GM23248 (cell line): Measurements from ENCODE around the gene HOXC12. TPM values are rescaled to one million over a fixed set of nuclear protein-coding genes. Genes with fewer than 3 reads are reported as not detected.

ENCODE experiments used
- DNase-seq: peaks from one replicate; pipeline ENCODE4 v3.0.0-alpha.2; 2015
- H2AFZ ChIP-seq: fragments of 200-600 bp; sonication (generic); 2 replicates; pipeline ENCODE4 v1.6.1; 2016; ENCODE audit warnings: antibody characterized with exemption
- H3F3A ChIP-seq: fragments of 200-600 bp; sonication (generic); 2 replicates; pipeline ENCODE4 v1.6.1; 2016; ENCODE audit warnings: mild to moderate bottlenecking, antibody characterized with exemption, mixed run types; ENCODE audit not compliant: insufficient read depth
- H3K27ac ChIP-seq: fragments of 200-600 bp; sonication (generic); 2 replicates; pipeline ENCODE4 v1.5.1; 2016; ENCODE audit warnings: mild to moderate bottlenecking
- H3K27me3 ChIP-seq: fragments of 200-600 bp; sonication (generic); replicated peaks from 2 replicates; pipeline ENCODE4 v1.6.1; 2016; ENCODE audit warnings: mild to moderate bottlenecking; ENCODE audit not compliant: insufficient read depth
- H3K36me3 ChIP-seq: fragments of 200-600 bp; sonication (generic); 2 replicates; pipeline ENCODE4 v1.6.1; 2016; ENCODE audit warnings: low read depth, mild to moderate bottlenecking
- H3K4me1 ChIP-seq: fragments of 200-600 bp; sonication (generic); 2 replicates; pipeline ENCODE4 v1.6.1; 2016; ENCODE audit warnings: mild to moderate bottlenecking; ENCODE audit not compliant: insufficient read depth
- H3K4me2 ChIP-seq: fragments of 200-600 bp; sonication (generic); one replicate; pipeline ENCODE4 v1.6.1; 2016; ENCODE audit warnings: mild to moderate bottlenecking; ENCODE audit not compliant: unreplicated experiment
- H3K4me3 ChIP-seq: fragments of 200-600 bp; sonication (generic); 2 replicates; pipeline ENCODE4 v1.5.1; 2016; ENCODE audit warnings: mild to moderate bottlenecking
- H3K79me2 ChIP-seq: fragments of 200-600 bp; sonication (generic); 2 replicates; pipeline ENCODE4 v1.6.1; 2016; ENCODE audit warnings: mild to moderate bottlenecking; ENCODE audit not compliant: insufficient read depth
- H3K9ac ChIP-seq: fragments of 200-600 bp; sonication (generic); 2 replicates; pipeline ENCODE4 v1.6.1; 2016; ENCODE audit warnings: mild to moderate bottlenecking
- H3K9me2 ChIP-seq: fragments of 200-600 bp; sonication (generic); 2 replicates; pipeline ENCODE4 v1.6.1; 2016; ENCODE audit warnings: mixed run types, mild to moderate bottlenecking, moderate library complexity; ENCODE audit not compliant: insufficient read depth
- H3K9me3 ChIP-seq: fragments of 200-600 bp; sonication (generic); one replicate; pipeline ENCODE4 v1.6.1; 2017; ENCODE audit warnings: low read depth
- H4K20me1 ChIP-seq: fragments of 200-600 bp; sonication (generic); 2 replicates; pipeline ENCODE4 v1.6.0; 2016; ENCODE audit not compliant: insufficient read depth
- EZH2 ChIP-seq: fragments of 200-600 bp; sonication (generic); IDR thresholded peaks from 2 replicates; pipeline ENCODE4 v1.6.1; 2018; ENCODE audit warnings: antibody characterized with exemption, mild to moderate bottlenecking; ENCODE audit not compliant: insufficient read depth, poor library complexity, severe bottlenecking
- EZH2phosphoT487 ChIP-seq: fragments of 200-600 bp; sonication (generic); IDR thresholded peaks from 2 replicates; pipeline ENCODE4 v1.6.1; 2018; ENCODE audit warnings: antibody characterized with exemption, moderate library complexity, mild to moderate bottlenecking, low read depth; ENCODE audit not compliant: insufficient read depth
- WGBS, 2 experiments: methylation state at CpG; one replicate each; pipeline ENCODE4 v1.1.6; 2015 to 2017; ENCODE audit warnings: low lambda C conversion rate in 2 of 2, low coverage in 1 of 2; ENCODE audit errors: missing lambda C conversion rate in 2 of 2; 5-methylcytosine and 5-hydroxymethylcytosine counted together
- in situ Hi-C: fragments of 300-500 bp; cut with MboI; formaldehyde crosslinking; loops from 2 replicates; pipeline ENCODE4 v1.15.0; 2020
- polyA plus RNA-seq: library from polyadenylated mRNA; unstranded; fragments of >200 nt; fragmentation: Nextera tagmentation; extraction: Ambion mirVana; gene quantifications from 2 replicates; pipeline ENCODE4 v1.2.1, GENCODE V29; 2016
- total RNA-seq: library from RNA; depleted of rRNA; stranded (reverse); fragments of >200 nt; shearing (Covaris generic); gene quantifications from 2 replicates; pipeline ENCODE4 v1.2.3, GENCODE V29; 2014

Gene HOXC12
- total and polyA plus RNA-seq, 2 experiments from 2014 or later = not detected

DNA sequence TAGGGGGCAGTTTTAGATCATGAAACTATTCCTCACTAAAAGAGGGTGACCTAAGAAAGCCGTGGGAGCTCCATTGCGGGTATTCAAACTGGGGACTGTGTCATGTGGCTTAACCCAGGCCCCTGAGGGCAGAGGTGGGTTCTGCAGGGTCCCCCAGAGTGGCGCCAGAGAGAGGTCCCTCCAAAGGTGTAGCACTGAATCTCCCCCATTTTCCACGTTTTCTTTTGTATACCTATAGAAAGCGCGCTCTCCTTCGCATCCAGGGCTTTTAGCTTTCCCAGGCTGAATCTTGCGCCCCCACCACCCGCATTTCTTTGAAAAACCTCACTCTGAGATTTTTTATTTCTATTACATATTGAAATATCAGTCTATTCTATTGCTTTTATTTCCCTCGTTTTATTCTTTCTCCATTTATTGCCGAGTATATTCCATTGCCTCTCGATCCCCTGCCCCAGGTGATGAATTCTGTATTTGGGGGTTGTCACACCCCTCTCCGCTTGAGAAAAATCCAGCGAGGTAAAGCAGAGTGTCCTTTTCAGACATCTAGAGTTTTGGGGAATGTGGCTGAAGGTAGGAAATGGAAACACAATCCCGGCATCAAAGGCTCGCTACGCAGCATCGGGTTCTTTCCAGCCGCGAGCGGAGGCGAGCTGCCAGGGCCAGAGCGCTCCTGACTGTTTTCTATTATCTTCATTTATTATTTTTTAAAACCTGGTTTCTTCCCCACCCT is 16.9 kb upstream of the HOXC12 start:
- no peaks in the 10 kb centered on the region for H3K9me3 ChIP-seq
- H3K27me3 ChIP-seq = peaks cover 97% of the 10 kb centered on the region
- no peak overlapping the region for H3K4me2 ChIP-seq
- in situ Hi-C loops = no loop called here
- no peaks in the 10 kb centered on the region for H3K79me2 ChIP-seq
- H4K20me1 ChIP-seq = no peaks in the 10 kb centered on the region
- H2AFZ ChIP-seq = no peak overlapping the region
- no peaks in the 10 kb centered on the region for H3F3A ChIP-seq
- 29 to 31% methylated on average over 23 of the region's 23 CpGs for WGBS, 2 experiments
- H3K27ac ChIP-seq = no peak overlapping the region
- H3K4me1 ChIP-seq = no peaks in the 10 kb centered on the region
- no peak overlapping the region for H3K9ac ChIP-seq
- H3K4me3 ChIP-seq = no peak overlapping the region
- peak; percentile 49 for TF ChIP-seq EZH2
- TF ChIP-seq EZH2phosphoT487 = 0 out of 2 replicates have a peak, but pooled peaks have one; percentile 50
- H3K36me3 ChIP-seq = no peaks in the 10 kb centered on the region
- DNase-seq = no peak
- H3K9me2 ChIP-seq = no peaks in the 10 kb centered on the region

DNA sequence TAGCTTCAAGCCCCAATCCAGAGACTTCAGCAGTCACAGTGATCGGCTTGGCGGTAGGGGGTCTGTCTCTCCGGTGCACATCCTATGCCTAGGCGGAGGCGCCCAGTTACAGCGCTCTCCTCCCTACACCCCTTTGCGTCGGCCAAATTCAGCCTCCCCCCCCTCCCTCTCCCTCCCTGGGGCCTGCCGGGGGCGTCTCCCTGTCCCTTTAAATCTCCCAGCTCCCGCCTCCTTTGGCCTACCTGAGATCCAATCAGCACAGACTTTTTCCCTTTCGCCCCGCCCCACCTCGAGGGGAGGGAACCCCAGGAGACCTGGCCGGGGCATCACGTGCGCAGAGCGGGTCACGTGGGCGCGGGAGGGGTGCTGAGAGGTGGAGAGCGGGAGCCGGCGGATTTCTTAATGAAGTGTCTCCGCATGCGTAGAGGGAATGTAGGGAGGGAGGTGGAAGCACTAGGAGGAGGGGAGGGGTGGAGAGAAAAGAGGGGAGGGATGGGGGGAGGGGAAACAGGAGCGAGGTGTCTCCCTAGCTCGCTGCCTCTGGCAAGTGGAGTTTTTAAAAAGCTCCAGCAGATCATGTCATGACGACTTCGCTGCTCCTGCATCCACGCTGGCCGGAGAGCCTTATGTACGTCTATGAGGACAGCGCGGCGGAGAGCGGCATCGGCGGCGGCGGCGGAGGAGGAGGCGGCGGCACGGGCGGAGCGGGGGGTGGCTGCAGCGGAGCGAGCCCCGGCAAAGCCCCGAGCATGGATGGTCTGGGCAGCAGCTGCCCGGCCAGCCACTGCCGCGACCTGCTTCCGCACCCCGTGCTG is 16.2 kb upstream of the HOXC12 start, which contains the start of gene HOXC13:
HOXC13 (plus strand) TSS at position 506 of the 815 bp plus-strand sequence; CDS start at position 582, 76 bp downstream.
- H2AFZ ChIP-seq = no peak within 1 kb of the TSS

DNA sequence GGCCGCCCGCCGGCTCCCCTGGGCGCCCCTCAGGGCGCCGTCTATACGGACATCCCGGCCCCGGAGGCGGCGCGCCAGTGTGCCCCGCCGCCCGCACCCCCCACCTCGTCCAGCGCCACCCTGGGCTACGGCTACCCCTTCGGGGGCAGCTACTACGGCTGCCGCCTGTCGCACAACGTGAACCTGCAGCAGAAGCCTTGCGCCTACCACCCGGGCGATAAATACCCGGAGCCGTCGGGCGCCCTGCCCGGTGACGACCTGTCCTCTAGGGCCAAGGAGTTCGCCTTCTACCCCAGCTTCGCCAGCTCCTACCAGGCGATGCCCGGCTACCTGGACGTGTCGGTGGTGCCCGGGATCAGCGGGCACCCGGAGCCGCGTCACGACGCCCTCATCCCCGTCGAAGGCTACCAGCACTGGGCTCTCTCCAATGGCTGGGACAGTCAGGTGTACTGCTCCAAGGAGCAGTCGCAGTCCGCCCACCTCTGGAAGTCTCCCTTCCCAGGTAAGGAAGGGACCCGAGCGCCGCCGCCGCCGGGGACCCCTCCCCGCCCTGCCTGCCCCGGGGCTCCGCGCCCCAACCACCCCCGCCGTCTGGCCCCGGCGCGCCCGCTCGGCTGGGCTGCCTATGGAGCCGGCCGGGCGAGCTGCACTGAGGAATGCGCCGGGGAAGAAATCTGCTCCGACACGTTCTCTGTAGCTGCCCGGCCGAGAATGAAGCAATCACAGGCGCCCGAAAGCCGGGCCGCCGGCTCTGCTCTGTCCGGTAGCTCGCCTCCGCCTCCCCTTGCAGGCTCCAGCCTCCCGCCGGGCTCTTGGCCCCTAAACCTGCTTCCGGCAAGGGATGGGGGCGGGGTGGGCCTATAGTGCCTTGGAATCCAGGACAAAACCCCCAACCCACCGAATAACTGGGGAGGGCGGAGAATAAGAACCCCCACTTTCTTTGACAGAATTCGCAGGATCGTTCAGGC is 15.3 kb upstream of the HOXC12 start:
- no peak overlapping the region for H2AFZ ChIP-seq
- H3K4me1 ChIP-seq = no peaks in the 10 kb centered on the region
- H3K4me3 ChIP-seq = 0 out of 2 replicates have a peak overlapping the region, but pooled peaks have one; percentile 12
- no peak overlapping the region for H3K9ac ChIP-seq
- in situ Hi-C loops = no loop called here
- no peaks in the 10 kb centered on the region for H3F3A ChIP-seq
- 7 to 8% methylated on average over 36 to 64 of the region's 91 CpGs for WGBS, 2 experiments
- H3K9me2 ChIP-seq = no peaks in the 10 kb centered on the region
- TF ChIP-seq EZH2 = peak; percentile 63
- TF ChIP-seq EZH2phosphoT487 = 0 out of 2 replicates have a peak, but pooled peaks have one; percentile 42
- H3K9me3 ChIP-seq = no peaks in the 10 kb centered on the region
- DNase-seq = peak; percentile 79
- H4K20me1 ChIP-seq = no peaks in the 10 kb centered on the region
- H3K36me3 ChIP-seq = no peaks in the 10 kb centered on the region
- peaks cover 97% of the 10 kb centered on the region for H3K27me3 ChIP-seq
- H3K4me2 ChIP-seq = peak overlapping the region; percentile 10
- no peak overlapping the region for H3K27ac ChIP-seq
- no peaks in the 10 kb centered on the region for H3K79me2 ChIP-seq

More for the DNA sequence above, 16.2 kb upstream of the HOXC12 start, which contains the start of gene HOXC13:
- Histone ChIP-seq H3K4me3 (0 out of 2 replicates have a peak within 1 kb of the TSS, but pooled peaks have one; percentile 12), H4K20me1 (no peaks in the 10 kb centered on the region), H3K4me1 (no peaks in the 10 kb centered on the region), H3K79me2 (no peaks in the 10 kb centered on the region), H3K36me3 (no peaks in the 10 kb centered on the region), H3F3A (no peaks in the 10 kb centered on the region), H3K27ac (no peak within 1 kb of the TSS), H3K4me2 (peak within 1 kb of the TSS; percentile 10), H3K27me3 (peaks cover 97% of the 10 kb centered on the region), H3K9me2 (no peaks in the 10 kb centered on the region), H3K9me3 (no peaks in the 10 kb centered on the region), H3K9ac (no peak within 1 kb of the TSS)
- TF ChIP-seq EZH2phosphoT487 (no peak), EZH2 (no peak)
- DNase-seq = peak; percentile 50
- in situ Hi-C loops = no loop called here
- WGBS, 2 experiments = 6 to 9% methylated on average over 27 to 51 of the region's 56 CpGs
